HG02840 (cell line): ENCODE measurements around the gene CDK5RAP2.
"Not testable (repeated sequence)": the region's sequence is repeated elsewhere in the genome, so short reads cannot be mapped to it uniquely, and the experiment has no call there.

Source experiments
- ATAC-seq: cut with Tn5 transposase; IDR thresholded peaks from one replicate; pipeline ENCODE4 v1.9.1; 2021; ENCODE audit warnings: mild to moderate bottlenecking, moderate library complexity, moderate number of reproducible peaks; ENCODE audit not compliant: unreplicated experiment, low FRiP score

Gene CDK5RAP2

GRCh38 chr9:120580051-120580896, at the start of gene CDK5RAP2:
CDK5RAP2 (minus strand) TSS chr9:120580167; CDS start chr9:120579978, 189 bp downstream.
- ATAC-seq: peak; percentile 95

- not testable (repeated sequence) for ATAC-seq
These were observed 49.0 kb upstream of the CDK5RAP2 start for GRCh38 chr9:120628925-120629497.

DNA sequence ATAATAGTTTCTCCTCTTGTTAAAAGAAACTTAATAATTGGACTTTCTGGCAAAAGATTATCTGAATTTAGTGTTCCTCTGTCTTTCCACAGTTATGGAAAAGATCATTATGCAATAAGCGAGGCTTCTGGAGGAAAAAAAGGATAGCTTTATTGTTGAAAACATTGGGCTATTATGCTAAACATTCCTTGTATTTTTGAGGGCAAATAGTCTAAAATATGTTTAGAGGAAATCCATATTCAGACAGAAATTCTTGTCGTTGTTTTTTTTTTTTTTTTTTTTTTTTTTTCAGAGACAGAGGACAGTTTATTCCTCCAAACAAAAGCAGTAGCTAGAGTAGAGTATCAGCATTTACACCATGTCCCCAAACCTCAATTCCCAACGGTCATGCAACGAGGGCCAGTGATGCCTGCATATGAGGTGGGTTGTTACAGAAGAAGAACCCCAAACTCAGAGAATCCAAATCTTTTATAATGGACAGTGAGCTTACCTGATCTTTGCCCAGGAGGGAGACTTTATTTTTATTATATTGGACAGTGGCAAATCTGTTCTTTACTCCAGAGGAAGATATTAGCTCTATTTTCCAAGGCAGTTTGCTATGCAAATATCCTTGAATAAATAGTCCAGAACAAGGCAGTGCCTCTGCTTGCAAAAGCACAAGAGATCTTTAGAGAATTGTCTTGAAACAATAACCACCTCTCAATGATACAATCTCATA, 48.4 kb upstream of the CDK5RAP2 start:
- ATAC-seq: no peak

DNA sequence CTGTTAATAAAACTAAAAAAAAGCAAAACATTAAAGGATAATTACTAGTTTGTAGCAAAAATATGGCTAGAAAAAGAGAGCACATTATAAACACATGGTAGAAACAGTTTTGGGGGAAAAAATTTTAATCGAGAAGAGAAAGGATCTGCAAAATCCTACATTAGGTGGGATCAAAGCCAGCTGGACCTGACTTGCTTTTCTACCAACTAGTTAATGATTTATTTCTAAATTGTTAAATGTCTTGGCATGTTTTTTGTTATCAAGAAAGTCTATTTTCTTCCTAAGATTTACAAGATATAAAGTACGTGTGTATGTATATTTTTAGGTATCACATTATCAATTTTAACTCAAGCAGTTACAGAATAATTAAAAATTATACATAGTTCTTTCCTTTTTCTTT, 47.1 kb upstream of the CDK5RAP2 start:
- no peak for ATAC-seq

GRCh38 chr9:120626512-120626911, 46.5 kb upstream of the CDK5RAP2 start:
- ATAC-seq: no peak

GRCh38 chr9:120625222-120625621, 45.3 kb upstream of the CDK5RAP2 start:
- no peak for ATAC-seq

DNA sequence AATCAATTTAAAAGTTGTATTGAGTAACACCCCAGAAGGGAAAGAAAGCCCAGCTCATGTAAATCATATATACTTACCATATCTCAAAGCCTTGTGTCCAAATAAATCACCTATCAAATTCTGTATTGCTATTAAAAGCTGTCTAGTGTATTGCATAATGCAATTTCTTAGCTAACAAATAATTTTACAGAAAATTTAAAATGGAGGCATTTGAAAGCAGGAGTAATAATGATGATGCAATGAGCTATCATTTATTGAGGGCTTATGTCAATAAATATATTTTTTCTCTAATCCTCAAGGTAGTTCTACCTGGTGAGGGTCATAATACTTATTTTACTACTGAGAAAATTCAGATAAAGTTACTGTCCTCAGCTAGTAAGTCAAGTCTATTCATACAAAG, 42.8 kb upstream of the CDK5RAP2 start:
- ATAC-seq: no peak

- no peak for ATAC-seq
These were observed 42.0 kb upstream of the CDK5RAP2 start for GRCh38 chr9:120621941-120622340.

DNA sequence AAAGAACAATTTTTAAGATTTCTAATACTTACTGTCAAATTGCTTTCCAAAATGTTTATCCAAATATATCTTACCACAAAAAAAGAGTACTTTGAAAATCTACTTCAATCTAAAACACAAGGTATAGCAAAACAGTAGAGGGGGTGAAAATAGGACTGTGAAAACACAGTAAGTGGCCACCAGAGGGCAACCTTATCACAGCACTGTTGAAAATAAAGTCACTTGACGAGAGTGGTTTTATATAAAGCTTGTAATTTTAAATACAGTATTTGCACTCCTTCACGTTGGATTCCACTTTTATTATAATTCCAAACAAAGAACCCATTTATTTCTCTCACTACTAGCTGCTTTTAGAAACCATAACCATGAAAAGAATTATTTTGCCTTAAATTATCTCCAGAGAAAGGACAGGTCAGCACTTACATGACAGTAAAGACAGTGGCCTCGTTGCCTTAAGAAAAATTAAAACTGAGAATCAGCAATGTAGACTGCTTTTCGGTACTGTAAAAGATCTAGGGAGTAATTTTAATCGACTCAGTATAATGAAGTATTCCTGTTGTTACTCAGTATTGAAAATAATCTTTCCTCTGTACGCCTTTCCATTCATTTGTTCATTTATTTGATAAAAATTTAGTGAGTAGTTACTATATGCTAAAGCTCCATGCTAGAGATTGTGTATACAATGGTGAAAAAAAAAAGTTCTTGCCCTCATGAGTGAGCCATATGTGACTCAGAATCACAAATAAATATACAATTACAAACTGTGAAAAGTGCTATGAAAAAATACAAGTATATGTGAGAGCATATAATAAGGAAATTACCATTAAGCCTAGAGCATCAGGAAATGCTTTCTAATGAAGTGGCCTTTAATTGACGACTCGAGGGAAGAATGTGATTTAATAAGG, 40.0 kb upstream of the CDK5RAP2 start:
- no peak for ATAC-seq

- no peak for ATAC-seq
These were observed 37.3 kb upstream of the CDK5RAP2 start for GRCh38 chr9:120616966-120617935.

- ATAC-seq: no peak
These were observed 32.3 kb upstream of the CDK5RAP2 start for GRCh38 chr9:120612218-120612617.

GRCh38 chr9:120611690-120612068, 31.7 kb upstream of the CDK5RAP2 start:
- no peak for ATAC-seq

DNA sequence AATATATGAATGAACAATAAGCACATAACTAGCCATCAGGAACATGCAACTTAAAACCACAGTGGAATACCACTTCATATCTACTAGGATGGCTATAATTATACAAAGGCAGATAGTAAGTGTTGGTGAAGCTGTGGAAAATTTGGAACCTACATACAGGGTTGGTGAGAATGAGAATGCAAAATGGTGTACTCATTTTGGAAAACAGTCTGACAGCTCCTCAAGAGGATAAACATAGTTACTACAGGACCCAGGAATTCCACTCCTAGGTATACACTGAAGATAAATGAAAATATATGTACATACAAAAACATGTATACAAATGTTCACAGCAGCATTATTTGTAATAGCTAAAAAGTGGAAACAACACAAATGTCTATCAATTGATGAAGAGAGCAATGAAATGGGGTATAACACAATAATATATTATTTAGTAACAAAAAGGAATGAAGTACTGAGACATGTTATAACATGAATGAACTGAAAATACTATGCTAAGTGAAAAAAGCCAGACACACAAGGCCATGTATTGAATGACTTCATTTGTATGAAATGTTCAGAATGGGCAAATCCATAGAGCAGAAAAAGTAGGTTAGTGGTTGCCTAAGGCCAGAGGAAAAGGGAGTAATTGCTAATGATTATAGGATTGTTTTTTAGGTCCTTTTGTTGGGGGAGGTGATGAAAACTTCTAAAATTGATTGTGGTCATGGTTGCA, 31.2 kb upstream of the CDK5RAP2 start:
- no peak for ATAC-seq

DNA sequence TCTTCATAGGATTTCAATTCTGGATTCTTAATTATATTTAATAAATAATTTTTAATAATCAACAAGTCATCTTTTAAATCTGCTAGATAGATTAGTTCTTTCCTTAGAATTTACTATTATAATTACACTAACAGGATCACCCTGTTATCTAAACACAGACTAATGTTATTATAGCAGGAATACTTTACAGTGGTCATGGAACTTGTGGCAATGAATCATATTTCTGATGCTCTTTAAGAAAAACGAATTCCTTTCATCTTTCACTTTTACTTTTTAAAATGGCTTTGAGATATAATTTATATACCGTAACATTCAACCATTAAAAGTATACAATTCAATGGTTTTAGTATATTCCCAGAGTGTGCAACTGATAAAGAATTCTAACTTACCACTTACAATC, 29.7 kb upstream of the CDK5RAP2 start:
- ATAC-seq: no peak

GRCh38 chr9:120608421-120608820, 28.5 kb upstream of the CDK5RAP2 start:
- ATAC-seq: no peak

GRCh38 chr9:120603591-120603990, 23.6 kb upstream of the CDK5RAP2 start:
- no peak for ATAC-seq

GRCh38 chr9:120603010-120603409, 23.0 kb upstream of the CDK5RAP2 start:
- ATAC-seq: no peak

DNA sequence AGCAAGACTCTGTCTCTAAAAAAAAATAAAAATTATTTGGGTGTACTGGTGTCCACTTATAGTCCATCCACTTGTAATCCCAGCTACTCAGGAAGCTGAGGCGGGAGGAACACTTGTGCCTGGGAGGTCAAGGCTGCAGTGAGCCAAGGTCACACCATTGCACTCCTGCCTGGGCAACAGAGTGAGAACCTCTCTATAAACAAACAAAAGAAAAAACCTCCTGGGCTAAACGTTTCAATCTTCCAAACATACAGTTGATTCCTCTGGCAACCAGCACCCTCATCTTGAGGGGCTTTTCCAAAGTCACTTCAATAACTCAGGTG, 13.9 kb upstream of the CDK5RAP2 start:
- ATAC-seq: no peak
